Posterior cingulate gyrus (tissue), 11 donors: Measurements from ENCODE around the gene HPX.

Experiments
- DNase-seq, 10 donors: peaks; one replicate each; pipeline versions ENCODE4 v3.0.0 to v3.0.0-alpha.2; 2020 to 2021; ENCODE audit warnings: mixed read lengths in 3 of 10
- intact Hi-C: fragments of 100-400 bp; cut with DNase I; formaldehyde crosslinking; loops from one replicate; pipeline ENCODE4 v1.15.1; 2023

HPX gene, protein sequence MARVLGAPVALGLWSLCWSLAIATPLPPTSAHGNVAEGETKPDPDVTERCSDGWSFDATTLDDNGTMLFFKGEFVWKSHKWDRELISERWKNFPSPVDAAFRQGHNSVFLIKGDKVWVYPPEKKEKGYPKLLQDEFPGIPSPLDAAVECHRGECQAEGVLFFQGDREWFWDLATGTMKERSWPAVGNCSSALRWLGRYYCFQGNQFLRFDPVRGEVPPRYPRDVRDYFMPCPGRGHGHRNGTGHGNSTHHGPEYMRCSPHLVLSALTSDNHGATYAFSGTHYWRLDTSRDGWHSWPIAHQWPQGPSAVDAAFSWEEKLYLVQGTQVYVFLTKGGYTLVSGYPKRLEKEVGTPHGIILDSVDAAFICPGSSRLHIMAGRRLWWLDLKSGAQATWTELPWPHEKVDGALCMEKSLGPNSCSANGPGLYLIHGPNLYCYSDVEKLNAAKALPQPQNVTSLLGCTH

DNA sequence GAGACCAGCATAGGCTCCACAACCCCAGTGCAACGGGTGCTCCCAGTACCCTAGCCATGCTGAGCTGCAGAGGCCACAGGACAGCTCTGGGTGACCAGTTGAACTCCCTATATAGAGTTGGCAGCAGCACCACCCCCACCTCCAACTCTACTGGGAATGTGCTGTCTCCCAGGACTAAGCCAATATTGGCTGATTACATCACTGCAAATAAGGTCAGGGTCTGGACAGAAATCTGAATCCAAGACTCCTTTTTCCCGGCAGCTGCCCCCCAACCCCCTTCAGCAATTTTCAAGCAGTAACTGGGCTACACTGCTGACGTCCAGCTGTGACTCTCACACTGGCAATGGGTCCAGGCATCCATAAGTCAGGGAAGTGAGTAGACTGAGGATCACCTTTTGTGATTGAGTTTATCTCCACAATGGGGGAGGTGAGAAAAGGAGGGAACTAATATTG lies at the start of gene HPX:
TSS of gene HPX (minus strand) at position 82 of the 453 bp plus-strand sequence. CDS start at position 58, 24 bp downstream.
- intact Hi-C loops: no loop called here
- no peak for DNase-seq

DNA sequence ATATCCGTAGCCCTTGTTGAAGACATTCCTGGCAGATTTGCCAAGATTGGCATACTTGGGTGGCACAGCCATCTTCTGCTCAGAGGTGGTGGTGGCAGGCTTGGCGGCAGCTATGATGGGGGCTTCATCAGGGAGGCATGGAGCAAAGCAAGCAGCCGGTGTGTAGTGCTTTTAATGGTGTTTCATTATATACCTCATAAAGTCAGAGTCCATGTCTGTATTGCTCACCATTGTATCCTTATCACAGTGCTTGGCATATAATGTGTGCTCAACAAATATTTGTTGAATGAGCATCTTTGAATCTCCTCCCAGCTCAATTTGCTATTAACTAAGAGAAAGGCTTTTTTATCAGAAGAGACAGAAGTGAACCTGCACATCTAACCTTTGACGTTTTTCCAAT lies 48.5 kb upstream of the HPX start:
- no peak for DNase-seq
- intact Hi-C loops: no loop called here

DNA sequence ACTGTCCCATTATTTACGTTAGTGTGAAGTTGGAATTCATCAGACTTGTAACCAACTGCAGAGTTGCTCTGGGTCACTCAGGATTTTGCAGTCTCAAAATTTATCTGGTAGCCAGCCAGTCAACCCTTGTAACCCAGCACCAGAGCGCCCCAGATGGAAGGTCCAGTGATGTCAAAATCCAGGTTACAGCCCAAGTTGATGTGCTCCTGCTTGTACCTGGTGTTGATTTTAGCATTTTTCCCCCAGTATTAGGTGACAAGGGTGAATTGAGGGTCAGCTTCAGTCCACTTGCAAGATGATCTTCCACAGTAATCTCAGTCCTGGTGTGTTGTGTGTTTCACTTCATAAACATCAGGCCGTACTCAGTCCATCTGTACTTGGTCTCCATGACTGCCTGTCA lies 48.0 kb upstream of the HPX start:
- intact Hi-C loops: no loop called here
- no peak for DNase-seq

DNA sequence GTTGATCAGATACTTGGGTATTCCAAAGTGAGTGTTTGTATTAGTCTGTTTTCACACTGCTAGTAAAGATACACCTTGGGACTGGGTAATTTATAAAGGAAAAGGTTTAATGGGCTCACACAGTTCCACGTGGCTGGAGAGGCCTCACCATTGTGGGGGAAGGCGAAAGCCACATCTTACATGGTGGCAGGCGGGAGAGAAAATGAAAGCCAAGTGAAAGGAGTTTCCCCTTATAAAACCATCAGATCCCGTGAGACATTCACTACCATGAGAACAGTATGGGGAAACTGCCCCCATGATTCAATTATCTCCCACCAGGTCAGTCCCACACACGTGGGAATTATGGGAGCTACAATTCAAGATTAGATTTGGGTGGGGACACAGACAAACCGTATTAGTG lies 47.6 kb upstream of the HPX start:
- no peak for DNase-seq
- intact Hi-C loops: no loop called here

DNA sequence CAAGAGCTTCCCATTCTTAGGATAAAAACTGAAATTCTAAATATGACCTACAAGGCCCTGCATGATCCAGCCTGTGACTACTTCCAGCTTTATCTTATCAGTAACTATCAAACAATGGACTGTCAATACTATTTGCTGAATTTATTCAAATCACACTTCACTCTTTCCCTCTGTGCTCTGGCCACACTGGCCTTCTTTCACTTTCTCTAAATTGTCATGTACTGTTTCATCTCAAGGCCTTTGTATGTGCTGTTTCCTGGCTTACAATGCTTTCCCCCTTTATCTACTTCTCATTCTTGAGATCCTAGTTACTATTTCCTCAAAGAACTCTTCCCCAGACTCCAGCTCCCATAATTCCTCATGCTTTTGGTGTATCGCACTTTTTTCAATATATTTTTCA lies 46.2 kb upstream of the HPX start:
- DNase-seq: no peak
- intact Hi-C loops: no loop called here

DNA sequence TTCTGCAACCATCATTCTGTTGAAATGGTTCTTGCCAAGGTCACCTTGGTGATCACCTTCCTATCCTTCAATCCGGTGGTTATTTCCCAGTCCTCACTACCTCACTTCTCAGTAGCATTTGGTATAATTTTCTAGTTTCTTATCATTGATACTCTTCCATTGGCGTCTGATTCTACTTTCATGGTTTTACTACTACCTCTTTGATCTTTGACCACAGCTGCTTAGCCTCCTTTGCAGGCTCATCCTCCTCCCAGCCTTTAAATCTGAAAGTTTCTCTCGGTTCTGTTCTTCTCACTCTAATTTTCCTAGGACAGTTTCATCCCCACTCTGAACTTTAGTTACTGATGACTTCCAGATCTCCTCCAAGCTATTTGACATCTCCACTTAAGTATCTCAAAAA lies 45.5 kb upstream of the HPX start:
- DNase-seq: no peak

DNA sequence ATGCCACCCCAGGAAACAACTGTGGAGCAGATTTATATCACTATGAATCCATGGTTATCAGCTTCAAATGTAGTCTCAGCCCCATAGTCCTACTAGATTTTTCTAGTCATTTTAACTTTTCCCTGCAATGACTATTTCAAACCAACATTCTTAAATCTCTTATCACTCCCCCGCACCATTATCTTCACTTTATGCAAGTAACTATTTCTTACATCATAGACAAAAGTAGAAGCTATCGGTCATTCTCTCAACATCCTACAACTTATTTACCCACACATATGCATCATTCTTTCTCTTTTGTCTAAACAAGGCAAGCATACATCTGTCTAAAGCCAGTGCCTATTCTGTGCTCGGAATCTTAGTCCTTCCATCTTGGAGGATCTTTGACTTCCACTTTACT lies 44.9 kb upstream of the HPX start:
- intact Hi-C loops: no loop called here
- no peak for DNase-seq

More for the DNA sequence above, 45.5 kb upstream of the HPX start:
- intact Hi-C loops: no loop called here

DNA sequence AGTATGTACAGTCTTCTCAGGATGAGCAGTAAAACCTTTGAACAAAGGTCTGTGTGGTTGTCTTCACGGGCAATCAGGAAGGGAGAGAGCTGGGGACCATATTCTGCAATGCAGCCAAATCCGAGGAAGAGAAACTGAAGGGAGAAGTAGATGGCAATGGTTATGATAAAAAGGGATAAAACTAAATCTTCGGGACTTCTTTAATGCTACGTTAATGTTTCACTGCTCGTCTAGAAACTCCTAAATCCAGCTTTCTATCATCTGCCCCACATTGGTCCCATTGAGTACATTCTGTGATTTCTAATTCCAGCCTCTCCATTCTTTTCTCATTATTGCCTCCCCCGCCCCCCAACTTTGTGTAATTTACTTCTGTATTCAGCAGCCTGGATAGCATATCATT lies 42.2 kb upstream of the HPX start:
- intact Hi-C loops: loop anchor here (5.0 kb wide), 1 partner anchor 274 kb away; no protein-coding TSS in a partner anchor
- no peak for DNase-seq

DNA sequence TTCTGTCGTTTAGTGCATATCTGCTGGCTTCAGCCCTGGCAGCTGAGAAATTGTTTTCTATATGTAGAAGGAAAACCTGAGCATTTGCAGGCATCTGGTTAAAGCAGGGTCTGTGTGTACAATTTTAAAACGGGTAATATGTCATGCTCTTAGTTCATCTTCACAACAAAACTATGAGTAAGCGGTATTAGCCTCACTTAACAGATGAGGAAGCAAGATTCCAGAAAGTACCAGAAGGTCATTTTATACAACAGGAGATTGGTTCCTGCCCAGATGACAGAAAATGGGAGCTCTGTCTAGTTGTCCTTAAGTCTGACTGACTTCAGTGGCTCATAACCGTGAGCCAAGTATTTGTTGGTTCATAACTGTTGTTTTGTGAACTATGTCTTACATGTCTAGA lies 41.7 kb upstream of the HPX start:
- intact Hi-C loops: loop anchor here (5.0 kb wide), 1 partner anchor 275 kb away; no protein-coding TSS in a partner anchor
- no peak for DNase-seq

DNA sequence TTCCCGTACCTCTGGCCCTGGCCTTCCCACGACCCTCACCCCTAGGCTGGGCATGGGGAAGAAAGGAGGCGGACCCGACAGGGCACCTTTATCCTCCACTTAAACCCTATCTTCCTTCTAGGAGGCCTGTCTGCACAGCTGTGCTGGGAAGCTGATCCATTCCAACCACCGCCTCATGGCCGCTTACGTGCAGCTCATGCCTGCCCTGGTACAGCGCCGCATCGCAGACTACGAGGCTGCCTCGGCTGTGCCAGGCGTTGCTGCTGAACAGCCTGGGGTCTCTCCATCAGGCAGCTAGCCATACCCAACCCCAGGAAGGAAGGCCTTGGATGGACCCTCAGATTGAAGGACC lies 41.1 kb upstream of the HPX start:
- no peak for DNase-seq
- intact Hi-C loops: loop anchor here (5.0 kb wide), 1 partner anchor 275 kb away; no protein-coding TSS in a partner anchor

DNA sequence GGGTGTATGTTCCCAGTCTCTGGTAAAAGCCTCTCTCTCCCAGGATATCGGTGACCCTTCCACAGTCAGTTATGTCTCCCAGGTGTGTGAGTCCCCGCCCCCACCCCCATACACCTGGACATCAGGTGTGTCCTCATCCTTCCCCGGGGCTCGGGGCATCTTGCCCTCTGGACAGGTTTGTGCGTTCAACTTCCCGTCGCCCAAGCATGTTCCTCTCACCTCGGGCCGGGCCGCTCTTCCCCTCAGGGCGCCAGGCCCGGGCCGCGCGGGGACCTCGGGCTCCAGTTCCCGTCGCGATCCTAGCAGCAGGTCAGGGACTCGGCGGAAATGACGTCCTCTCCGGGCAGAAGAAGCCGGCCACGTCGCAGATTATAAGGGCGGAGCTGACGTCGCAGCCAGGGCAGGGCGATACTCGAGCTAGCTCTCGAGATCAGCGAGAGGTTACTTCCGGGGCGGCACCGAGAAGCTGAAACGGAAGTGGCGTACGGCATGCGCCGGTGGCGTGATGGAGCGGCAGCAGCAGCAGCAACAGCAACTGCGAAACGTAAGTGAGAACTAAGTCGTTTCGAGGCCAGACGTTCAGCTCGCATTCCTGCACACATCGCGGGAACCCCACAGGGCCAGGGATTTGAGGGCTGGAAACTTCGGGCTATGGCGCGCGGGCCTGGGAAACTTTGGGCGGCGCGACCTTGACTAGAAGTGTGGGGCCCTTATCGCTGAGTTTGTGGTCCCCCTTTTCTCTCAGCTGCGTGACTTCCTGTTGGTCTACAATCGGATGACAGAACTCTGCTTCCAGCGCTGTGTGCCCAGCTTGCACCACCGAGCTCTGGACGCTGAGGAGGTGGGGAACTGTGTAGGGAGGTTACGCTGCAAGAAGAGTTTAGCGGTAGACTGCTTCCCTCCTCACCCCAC lies 40.5 kb upstream of the HPX start, which contains the start of the genes ARFIP2 and TIMM10B:
TSS of gene ARFIP2 (minus strand) at position 320 of the 912 bp plus-strand sequence. CDS start 910 bp downstream, outside the sequence.
TSS of gene TIMM10B (plus strand) at position 490 of the 912 bp plus-strand sequence. CDS start at position 506, 16 bp downstream.
- intact Hi-C loops: loop anchor here (5.0 kb wide), 1 partner anchor 276 kb away; no protein-coding TSS in a partner anchor

DNA sequence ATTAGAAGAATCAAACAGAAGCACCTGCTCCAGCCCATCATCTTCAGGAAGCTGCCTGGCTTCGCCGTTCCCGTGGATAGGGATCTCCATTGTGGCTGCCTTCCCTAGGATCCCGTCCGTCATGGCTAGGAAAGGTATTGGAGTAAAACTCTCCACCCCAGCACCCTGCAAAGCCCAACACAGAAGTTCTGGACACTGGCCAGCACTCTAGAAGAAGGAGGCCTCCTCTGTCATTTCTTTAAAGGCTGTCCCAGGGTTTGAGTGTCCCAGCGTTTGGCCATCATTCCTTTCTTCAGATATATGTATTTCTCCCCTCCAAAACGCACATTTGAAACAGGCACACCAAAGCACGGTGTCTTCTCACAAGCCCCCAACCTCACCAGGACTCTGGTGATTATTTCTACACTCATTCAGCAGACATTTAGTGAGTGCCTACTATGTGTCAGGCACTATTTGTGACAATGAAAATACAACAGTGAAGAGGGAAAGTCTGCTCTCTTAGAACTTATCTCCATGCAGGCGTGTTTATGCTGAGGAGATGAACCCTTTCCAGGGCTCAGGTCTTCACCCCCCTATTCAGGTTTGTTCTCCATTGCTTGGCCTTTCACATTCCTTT lies 39.6 kb upstream of the HPX start:
- intact Hi-C loops: loop anchor here (5.0 kb wide), 1 partner anchor 277 kb away; no protein-coding TSS in a partner anchor
- DNase-seq: no peak

More for the DNA sequence above, 40.5 kb upstream of the HPX start, which contains the start of the genes ARFIP2 and TIMM10B:
- DNase-seq: peak; percentile 99 to 100 (median 100)

DNA sequence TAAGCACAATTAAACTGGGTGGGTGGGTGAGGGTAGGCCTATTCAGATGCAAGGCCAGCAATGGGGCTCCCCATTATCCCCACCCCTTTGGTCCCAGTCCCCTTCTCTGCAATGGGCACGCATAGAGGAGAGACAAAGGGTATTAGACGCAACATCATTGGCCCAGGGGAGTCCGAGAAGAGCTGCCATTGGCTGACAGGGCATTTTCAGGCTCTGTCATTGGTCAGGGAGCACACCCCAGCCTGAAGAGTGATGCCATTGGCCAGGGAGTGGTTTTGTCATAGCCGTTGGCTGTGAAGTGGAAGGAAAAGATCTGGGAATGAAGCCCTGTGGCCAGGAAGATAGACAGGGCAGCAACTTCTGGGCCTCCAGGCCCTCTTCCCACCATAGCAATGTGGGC lies 35.8 kb upstream of the HPX start:
- intact Hi-C loops: loop anchor here (10.0 kb wide), 1 partner anchor 128 kb away; the partner anchor contains the start of genes ILK and RRP8
- no peak for DNase-seq

DNA sequence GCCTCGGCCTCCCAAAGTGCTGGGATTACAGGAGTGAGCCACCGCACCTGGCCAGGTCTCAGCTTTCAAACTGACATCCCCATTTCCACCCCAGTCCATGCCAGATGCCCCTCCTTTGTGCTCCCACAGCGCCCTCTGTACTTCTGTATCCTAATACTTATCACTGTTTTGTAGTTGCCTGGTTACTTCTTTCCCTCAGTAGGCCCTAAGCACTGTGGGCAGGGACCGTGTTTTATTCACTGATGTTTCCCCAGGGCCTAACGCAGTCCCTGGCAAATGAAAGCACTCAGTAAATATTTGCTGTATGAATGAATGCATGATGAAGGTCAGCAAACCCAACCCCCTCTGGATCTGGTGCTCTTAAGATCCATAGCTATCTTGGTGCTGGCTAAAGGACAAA lies 35.1 kb upstream of the HPX start:
- no peak for DNase-seq

DNA sequence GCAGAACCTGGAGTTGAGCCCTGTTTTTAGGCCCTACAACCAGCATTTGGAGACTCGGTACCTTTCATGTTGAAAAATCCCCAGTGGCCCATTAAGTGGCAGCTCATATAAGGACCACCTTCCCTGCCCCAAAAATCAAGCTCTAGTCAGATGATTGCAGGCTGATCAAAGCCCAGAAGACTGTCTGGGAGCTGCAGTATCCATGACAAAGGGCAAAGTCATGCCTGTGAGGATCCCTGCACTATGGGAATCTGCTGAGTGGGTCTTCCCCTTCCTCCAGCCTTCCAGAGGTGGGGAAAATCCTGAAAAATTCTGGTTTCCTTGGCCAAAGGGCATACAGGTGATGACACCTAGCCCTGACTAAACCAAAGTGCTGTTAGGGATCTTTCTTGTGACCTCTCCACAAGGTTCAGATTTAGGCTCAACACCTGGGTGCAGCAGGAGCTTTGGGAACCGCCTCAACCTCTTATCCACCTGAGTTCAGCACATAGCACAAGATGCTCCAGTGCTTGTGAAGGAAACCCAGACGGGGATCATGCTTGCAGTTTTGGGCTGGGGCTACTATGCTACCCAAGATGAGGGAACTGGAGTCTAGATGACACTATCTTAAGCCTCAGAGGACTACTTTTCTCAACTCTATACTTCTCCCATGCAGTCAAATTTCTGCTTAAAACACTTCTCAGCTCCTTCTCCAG lies 34.2 kb upstream of the HPX start:
- no peak for DNase-seq
- intact Hi-C loops: loop anchor here (10.0 kb wide), 1 partner anchor 130 kb away; the partner anchor contains the start of genes ILK and RRP8

More for the DNA sequence above, 35.1 kb upstream of the HPX start:
- intact Hi-C loops: loop anchor here (10.0 kb wide), 1 partner anchor 129 kb away; the partner anchor contains the start of genes ILK and RRP8

DNA sequence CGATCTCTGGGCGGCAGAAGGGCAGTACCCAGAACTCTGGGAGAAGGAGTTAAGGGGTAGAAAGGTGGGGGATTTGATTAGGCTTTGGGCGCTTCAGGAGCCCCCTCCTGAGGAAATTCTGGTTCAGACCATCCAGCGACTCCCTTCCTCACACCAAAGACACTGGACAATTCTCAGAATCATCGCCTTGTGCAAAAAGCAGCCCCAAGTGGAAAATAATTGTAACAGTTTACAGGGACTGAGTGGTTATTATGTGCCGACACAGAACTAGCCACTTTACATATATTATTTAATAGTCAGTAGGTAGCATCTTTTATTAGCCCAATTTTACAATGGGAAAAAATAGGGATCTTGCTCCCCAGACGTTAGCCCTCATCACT lies 33.6 kb upstream of the HPX start:
- intact Hi-C loops: loop anchor here (10.0 kb wide), 1 partner anchor 130 kb away; the partner anchor contains the start of genes ILK and RRP8
- no peak for DNase-seq

DNA sequence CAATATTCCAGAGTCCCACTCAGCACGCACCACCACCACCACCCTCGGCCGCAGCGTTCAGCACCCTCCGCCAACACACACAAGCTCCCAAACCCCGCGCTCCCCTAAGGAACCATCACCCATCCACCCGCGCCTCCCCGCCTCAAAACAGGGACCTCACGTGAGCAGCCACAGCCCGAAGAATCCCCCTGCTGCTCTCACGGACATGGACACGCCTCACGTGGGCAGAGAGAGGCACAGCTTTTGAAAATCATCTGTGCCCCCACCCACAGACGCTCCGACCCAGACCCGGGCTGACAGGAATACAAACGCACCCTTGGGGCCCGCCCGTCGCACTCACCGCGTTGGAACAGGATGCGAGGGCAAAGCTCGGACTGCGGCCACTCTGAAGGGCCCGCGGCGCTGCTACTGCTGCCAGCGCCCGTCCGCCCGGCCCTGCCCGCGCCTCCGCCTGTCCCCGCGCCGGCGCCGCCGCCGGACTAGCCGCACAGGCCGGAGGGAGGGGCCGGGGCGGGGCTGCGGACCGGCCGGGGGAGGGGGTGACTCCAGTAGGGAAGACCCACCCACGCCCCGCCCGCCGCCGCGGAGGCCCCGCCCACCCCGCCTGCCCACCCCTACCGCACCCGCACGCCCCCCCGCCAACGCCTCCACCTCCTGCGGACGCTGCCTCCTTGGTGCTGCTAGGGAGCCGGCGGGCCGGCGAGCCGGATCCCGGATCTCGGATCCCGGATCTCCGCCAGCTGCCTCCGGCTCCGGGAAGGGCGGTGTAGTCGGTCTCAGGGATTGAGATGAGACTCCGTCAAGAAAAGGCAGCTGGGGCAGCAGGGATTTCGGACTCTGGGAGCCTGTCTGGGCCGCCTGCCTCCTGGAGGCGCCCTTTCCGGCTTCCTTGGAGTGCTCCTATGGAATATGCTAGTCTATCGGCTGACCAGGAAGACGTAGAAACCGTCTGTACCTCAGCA lies 32.9 kb upstream of the HPX start, which contains the start of gene TRIM3:
TSS of gene TRIM3 (minus strand) at position 491 of the 962 bp plus-strand sequence. CDS start 8,246 bp downstream, outside the sequence.
- intact Hi-C loops: loop anchor here (1.0 to 10.0 kb wide), 2 partner anchors 83 to 131 kb away; partner anchors contain the start of genes ILK, RRP8 and SMPD1
- DNase-seq: peak; percentile 83 to 98 (median 92)

DNA sequence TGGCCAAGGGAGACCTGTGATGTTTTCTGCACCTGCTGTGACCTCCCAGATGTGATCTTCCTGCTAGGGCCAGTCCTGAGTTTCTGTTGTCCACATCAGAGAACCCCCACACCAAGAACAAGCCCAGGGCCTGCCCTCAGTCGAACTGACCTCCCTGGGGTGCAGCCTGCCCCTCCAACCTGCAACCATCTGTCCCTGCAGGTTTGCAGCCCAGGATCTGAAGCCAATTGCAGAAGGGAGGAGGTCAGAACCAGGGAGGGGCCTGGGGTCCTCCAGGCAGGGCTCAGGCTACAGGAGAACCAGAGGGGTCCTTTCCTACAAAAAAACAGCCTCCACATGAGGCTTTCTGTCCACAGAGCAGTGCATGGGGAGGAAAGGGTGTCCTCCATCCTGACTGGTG lies 32.1 kb upstream of the HPX start:
- DNase-seq: no peak
- intact Hi-C loops: loop anchor here (1.0 to 10.0 kb wide), 2 partner anchors 83 to 132 kb away; partner anchors contain the start of genes ILK, RRP8 and SMPD1
